ENCODE measurements around the gene LRRC45. TPM values are rescaled to one million over a fixed set of nuclear protein-coding genes. Genes with fewer than 3 reads are reported as not detected.
A peak's percentile ranks its signal among the peaks of the same experiment; 100 is the strongest.

LRRC45 gene
- total and polyA plus RNA-seq, 9 of the 15 experiments (the other 6 are each of a cell fraction or from before 2014, with no cell fraction given) = 3.5 to 21.5 (median 11.2) TPM; not detected in 2

- TF ChIP-seq NBN (IDR thresholded peaks at IDR 0.05; ENCODE audit: low read depth) = no peak
- TF ChIP-seq CREB1 (IDR thresholded peaks at IDR 0.05) = no peak
- no peak for TF ChIP-seq CREB1 (CRISPR knock-in tag; IDR thresholded peaks at IDR 0.05)
- no peak for TF ChIP-seq XRCC4 (IDR thresholded peaks at IDR 0.05; ENCODE audit: extremely low read depth, insufficient read depth, insufficient read length)
- TF ChIP-seq ZKSCAN8 (CRISPR knock-in tag; IDR thresholded peaks at IDR 0.05) = no peak
- peak; percentile 2; the same call in 1 of the 2 replicates for TF ChIP-seq ZNF740 (CRISPR knock-in tag; IDR thresholded peaks at IDR 0.05)
- TF ChIP-seq ZNF740 (tag; IDR thresholded peaks at IDR 0.05) = 0 out of 4 replicates have a peak, but pooled peaks of 1 of the 2 experiments have one; percentile 45
- TF ChIP-seq CREM (IDR thresholded peaks at IDR 0.05; ENCODE audit: low read depth) = peak; percentile 71
- peak in 1 of 2 experiments; percentile 40; a peak in 2 of 4 replicates for TF ChIP-seq HDAC1 (IDR thresholded peaks at IDR 0.05)
- no peak for TF ChIP-seq CBX3 (IDR thresholded peaks at IDR 0.05; ENCODE audit: borderline replicate concordance in 1 of 2, low read length in 2 of 2)
- TF ChIP-seq HDAC8 (tag; IDR thresholded peaks at IDR 0.05) = no peak
- TF ChIP-seq MYC (IDR thresholded peaks at IDR 0.05; ENCODE audit: low read depth, low read length) = peak; percentile 28; the same call in 1 of the 2 replicates
- no peak for TF ChIP-seq MYC (CRISPR knock-in tag; IDR thresholded peaks at IDR 0.05; ENCODE audit: borderline replicate concordance, low read depth)
- TF ChIP-seq ZBTB34 (CRISPR knock-in tag; IDR thresholded peaks at IDR 0.05) = no peak
- TF ChIP-seq FOXP1 (CRISPR knock-in tag; IDR thresholded peaks at IDR 0.05) = no peak
- TF ChIP-seq ZNF766 (CRISPR knock-in tag; conservative IDR thresholded peaks at IDR 0.05) = no peak
- TF ChIP-seq GATA2 (CRISPR knock-in tag; IDR thresholded peaks at IDR 0.05) = no peak
- TF ChIP-seq CSDE1 (IDR thresholded peaks at IDR 0.05) = no peak
- no peak for TF ChIP-seq MBD1 (CRISPR knock-in tag; IDR thresholded peaks at IDR 0.05)
- no peak for TF ChIP-seq KAT7 (CRISPR knock-in tag; IDR thresholded peaks at IDR 0.05; ENCODE audit: borderline replicate concordance)
Measured at GRCh38 chr17:82019690-82020571, 3.2 kb upstream of the LRRC45 start (continued).
